ENCODE results near the gene FLNB. TPM values are rescaled to one million over a fixed set of nuclear protein-coding genes. Genes with fewer than 3 reads are reported as not detected.

The FLNB gene
- total RNA-seq, 2 experiments from 2014 or later = 23.2 to 27.4 TPM

DNA sequence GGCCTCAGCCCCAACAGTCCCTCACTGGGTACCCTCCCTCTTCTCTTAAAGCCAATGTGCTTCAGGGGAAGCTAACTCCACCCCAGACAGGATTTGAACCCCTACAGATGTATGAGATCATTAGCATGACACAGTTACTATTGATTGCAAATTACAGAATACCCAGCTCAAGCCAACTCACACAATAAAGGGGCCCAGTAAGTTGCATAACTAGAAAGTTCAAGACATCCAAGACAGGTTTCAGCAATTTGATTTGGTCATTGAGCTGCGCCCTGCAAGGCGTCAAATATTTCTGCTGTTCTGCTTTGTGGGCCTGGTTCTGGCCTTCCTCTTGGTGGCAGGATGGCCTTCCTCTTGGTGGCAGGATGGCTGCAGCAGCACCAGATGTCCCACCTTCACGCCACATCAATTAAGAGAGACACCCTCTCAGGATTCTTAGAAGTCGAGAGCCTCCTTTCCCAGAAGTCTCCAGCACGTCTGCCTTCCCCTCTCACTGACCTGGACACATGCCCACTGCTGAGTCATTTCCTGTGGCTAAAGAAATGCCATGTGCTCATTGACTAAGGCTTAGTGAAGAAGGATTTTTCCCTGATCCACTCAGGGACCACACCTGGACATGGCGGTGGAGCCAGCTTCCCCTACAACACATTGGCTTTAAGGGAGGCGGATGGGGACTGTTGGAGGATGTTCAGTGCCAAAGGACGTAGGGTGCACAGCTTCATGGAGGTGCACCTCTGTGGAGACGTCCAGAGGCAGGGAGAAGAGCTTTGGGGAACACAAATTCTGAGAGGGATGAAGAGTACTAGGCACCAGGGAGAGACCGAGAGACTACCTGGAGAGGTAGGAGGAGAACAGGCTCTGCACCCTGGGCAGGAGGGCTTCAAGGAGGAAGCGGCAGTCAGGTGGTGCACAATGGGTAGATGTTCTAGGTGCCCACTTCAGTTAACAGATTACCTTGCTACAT, 153.5 kb downstream of the FLNB start:
- Mint-ChIP-seq H3K27ac (peak overlapping the region; percentile 44), H3K4me3 (no peak overlapping the region), H3K27me3 (no peaks in the 10 kb centered on the region), H3K9me3 (no peaks in the 10 kb centered on the region), H3K36me3 (peaks cover 14% of the 10 kb centered on the region), H3K4me1 (peaks cover 11% of the 10 kb centered on the region)
- DNase-seq = no peak

DNA sequence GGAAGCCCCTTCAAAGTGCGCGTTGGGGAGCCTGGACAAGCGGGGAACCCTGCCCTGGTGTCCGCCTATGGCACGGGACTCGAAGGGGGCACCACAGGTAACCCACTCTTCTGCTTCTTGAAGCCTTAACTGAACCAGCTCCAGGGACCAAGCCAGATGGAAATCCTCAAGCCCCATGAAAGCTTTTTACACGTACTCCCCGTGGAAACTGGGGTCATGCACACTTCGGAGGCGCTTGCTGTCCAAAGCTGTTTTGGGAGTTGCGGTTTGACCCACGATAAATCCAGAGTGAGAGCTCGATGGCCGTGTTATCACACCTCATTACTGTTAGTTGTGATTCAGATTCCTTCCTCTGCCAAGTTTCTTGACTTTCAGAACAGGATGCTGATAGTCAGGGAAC, 155.0 kb downstream of the FLNB start:
- Mint-ChIP-seq H3K27me3 (no peaks in the 10 kb centered on the region), H3K4me3 (no peak overlapping the region), H3K36me3 (peaks cover 14% of the 10 kb centered on the region), H3K4me1 (peaks cover 11% of the 10 kb centered on the region), H3K9me3 (no peaks in the 10 kb centered on the region), H3K27ac (no peak overlapping the region)
- DNase-seq = no peak

DNA sequence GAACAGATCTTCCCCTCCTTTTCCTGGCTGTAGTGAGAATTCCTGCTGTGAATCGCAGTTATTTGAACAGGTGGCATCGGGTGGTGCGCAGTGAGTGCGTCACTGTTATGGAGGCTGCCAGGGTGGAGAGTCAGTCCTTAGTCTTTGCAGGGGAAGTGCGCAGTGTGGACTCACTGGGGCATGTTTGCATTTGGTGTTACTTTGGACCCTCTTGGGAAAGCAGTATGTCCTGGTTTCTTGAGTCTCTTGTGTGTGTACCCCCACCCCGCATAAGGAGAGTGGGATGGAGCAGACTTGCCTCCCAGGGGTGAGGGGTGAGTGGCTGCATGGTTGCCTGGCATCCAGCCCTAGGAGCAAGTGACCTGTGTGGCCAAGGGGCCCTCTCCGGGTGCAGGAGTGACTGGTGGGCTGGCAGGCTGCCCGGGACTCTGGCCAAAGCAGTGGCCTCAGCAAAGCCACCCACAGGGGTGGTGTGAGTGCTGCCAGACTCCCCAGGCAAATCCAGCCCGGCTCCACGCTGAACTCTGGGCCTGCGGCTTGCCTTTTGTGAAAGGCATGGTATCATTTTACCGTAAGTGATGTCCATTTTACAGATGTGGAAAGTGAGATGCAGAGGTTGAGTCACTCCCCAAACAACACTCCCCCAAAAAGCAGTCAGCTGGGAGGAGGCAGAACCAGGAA, 156.1 kb downstream of the FLNB start:
- peaks cover 11% of the 10 kb centered on the region for H3K4me1 Mint-ChIP-seq

DNA sequence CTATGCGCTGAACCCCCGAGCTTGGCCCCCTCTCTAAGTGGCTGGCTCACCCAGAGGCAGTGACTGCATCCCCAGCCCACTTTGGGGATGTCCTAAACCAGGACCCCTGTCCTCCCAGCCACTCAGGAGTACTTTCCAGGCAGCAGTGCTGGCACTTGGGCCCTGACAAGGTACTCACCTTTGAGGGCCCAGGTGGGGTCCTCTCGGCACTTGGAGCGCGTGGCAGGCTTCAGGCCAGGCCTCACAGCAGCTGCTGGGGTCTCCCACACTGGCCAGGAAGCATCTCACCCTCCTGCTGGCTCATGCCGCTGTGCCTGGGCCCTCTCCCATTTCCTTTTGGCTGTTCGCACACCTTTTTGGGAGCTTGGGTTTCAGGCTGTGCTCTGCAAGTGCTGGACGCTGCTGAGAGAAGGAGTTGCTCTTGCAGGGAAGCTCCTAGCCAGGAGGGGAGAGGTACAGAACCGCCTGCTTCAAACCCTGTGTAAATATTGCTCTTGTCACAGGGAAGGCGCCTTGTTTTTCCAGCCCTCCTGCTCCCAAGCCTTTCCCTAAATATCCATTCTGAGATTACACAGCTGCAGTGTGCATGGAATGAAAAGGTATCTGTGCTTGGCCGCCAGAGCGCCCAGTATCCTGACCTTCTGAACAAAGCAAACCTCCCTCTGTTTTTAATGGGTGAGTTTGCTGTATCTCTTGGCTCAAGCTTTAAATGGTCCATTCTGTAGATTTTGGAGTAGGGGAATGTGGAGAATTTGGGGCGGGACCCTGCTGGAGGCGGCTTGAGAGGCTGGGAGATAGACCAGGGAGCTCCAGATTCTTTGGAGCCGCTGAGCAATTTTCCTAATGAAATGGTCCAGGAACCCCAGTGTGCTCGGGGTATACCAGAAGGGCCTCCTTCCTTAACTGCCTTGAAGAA, 156.9 kb downstream of the FLNB start:
- Mint-ChIP-seq H3K36me3 (peaks cover 14% of the 10 kb centered on the region), H3K9me3 (no peaks in the 10 kb centered on the region), H3K4me3 (no peak overlapping the region), H3K27me3 (no peaks in the 10 kb centered on the region), H3K4me1 (peaks cover 11% of the 10 kb centered on the region), H3K27ac (no peak overlapping the region)
- DNase-seq = no peak

More for the DNA sequence above, 156.1 kb downstream of the FLNB start:
- Mint-ChIP-seq H3K27me3 (no peaks in the 10 kb centered on the region), H3K4me3 (no peak overlapping the region), H3K9me3 (no peaks in the 10 kb centered on the region), H3K36me3 (peaks cover 14% of the 10 kb centered on the region), H3K27ac (no peak overlapping the region)
- no peak for DNase-seq

DNA sequence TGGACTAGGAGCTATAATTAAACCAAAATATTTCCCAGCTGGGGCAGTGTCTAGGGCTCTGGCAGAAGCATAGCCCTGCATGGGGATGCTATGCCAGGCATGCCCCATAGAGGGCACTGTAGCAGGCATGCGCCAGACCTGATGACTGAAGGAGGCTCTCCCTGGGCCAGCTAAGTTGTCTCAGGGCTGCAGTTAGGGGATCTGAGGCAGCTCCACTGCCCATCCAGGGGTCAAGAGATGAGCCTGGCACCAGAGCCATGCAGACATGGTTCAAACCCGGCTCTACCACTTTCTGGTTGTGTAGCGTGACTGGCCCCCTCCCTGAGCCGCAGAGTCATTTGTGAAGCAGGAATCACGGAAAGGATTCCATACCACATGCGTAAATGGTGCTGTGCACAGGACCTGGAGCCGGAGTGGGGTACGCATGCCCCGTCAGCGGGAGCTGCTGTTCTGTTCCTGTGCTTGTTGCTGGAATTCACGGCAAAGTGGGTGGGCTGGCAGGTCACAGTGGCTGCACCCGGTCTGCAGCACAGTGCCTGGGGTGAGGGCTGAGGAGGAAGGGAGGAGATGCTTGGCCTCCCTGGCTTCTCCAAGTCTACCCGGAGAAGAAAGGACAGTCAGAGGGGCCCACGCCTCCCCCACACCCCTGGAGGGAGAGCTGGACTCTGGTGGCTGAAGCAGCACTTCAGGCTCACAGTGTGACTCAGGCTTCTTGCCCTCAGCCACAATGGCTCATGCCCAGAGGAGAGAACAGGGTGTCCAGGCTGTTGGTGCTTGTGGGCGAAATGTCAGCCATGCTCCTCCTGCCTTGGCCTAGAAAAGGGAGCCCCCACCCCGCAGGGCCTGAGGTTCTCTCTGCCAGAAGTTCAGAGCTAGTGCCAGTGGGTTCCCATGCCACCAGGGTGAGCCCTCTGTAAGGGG, 159.5 kb downstream of the FLNB start:
- H3K9me3 Mint-ChIP-seq = no peaks in the 10 kb centered on the region
- peaks cover 7% of the 10 kb centered on the region for H3K4me1 Mint-ChIP-seq
- H3K4me3 Mint-ChIP-seq = no peak overlapping the region
- H3K36me3 Mint-ChIP-seq = no peaks in the 10 kb centered on the region
- H3K27ac Mint-ChIP-seq = no peak overlapping the region
- no peaks in the 10 kb centered on the region for H3K27me3 Mint-ChIP-seq
- peak; percentile 68 for DNase-seq

DNA sequence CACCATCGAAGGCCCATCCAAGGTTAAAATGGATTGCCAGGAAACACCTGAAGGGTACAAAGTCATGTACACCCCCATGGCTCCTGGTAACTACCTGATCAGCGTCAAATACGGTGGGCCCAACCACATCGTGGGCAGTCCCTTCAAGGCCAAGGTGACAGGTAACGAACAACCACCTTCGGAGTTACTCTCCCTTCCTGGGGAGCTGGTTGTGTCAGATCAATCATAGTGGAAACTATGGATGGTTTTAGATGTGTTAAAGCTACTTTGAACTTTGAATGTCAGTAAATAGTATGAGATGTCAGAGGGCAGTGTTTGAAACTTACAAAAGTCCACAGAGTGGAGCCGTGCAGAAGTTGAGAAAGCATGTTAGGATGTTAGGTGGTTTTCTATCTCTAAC, 160.3 kb downstream of the FLNB start:
- Mint-ChIP-seq H3K4me1 (peaks cover 7% of the 10 kb centered on the region), H3K27me3 (no peaks in the 10 kb centered on the region), H3K27ac (no peak overlapping the region), H3K4me3 (no peak overlapping the region), H3K9me3 (no peaks in the 10 kb centered on the region), H3K36me3 (no peaks in the 10 kb centered on the region)
- no peak for DNase-seq

DNA sequence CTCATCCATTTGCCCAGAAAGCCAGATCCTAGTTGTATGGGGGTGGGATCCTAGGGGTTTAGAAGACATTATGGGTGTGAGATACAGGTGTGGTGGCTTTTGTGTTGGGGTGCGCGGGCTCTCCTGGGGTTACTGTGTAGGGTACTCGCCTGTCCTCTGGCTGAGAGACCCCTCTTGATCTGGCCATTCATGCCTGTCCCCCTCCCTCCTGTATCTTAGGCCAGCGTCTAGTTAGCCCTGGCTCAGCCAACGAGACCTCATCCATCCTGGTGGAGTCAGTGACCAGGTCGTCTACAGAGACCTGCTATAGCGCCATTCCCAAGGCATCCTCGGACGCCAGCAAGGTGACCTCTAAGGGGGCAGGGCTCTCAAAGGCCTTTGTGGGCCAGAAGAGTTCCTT, 161.1 kb downstream of the FLNB start:
- H3K4me3 Mint-ChIP-seq = no peak overlapping the region

DNA sequence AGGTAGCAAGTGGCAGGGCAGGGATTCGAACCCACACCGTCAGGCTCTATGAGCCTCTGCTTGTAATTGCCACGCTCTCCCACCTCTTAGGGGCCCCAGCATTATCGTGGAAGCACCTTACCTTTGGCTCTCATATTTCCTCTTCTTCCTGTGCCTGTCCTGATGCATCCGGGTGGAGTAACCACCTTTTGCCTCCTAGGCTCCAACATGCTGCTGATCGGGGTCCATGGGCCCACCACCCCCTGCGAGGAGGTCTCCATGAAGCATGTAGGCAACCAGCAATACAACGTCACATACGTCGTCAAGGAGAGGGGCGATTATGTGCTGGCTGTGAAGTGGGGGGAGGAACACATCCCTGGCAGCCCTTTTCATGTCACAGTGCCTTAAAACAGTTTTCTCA, 162.2 kb downstream of the FLNB start:
- Mint-ChIP-seq H3K4me3 (no peak overlapping the region), H3K27me3 (peaks cover under 1% of the 10 kb centered on the region), H3K4me1 (peaks cover 6% of the 10 kb centered on the region)

More for the DNA sequence above, 161.1 kb downstream of the FLNB start:
- DNase-seq = no peak
- Mint-ChIP-seq H3K27ac (no peak overlapping the region), H3K4me1 (peaks cover 7% of the 10 kb centered on the region), H3K27me3 (no peaks in the 10 kb centered on the region), H3K36me3 (no peaks in the 10 kb centered on the region), H3K9me3 (no peaks in the 10 kb centered on the region)

DNA sequence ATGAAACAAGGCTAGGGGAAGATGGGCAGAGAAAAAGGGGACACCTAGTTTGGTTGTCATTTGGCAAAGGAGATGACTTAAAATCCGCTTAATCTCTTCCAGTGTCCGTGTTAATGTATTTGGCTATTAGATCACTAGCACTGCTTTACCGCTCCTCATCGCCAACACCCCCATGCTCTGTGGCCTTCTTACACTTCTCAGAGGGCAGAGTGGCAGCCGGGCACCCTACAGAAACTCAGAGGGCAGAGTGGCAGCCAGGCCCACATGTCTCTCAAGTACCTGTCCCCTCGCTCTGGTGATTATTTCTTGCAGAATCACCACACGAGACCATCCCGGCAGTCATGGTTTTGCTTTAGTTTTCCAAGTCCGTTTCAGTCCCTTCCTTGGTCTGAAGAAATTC, 162.9 kb downstream of the FLNB start:
- Mint-ChIP-seq H3K4me1 (no peaks in the 10 kb centered on the region), H3K4me3 (no peak overlapping the region), H3K9me3 (no peaks in the 10 kb centered on the region), H3K27me3 (peaks cover 8% of the 10 kb centered on the region), H3K36me3 (no peaks in the 10 kb centered on the region), H3K27ac (no peak overlapping the region)
- DNase-seq = no peak

More for the DNA sequence above, 162.2 kb downstream of the FLNB start:
- Mint-ChIP-seq H3K9me3 (no peaks in the 10 kb centered on the region), H3K27ac (no peak overlapping the region), H3K36me3 (no peaks in the 10 kb centered on the region)
- DNase-seq = no peak

DNA sequence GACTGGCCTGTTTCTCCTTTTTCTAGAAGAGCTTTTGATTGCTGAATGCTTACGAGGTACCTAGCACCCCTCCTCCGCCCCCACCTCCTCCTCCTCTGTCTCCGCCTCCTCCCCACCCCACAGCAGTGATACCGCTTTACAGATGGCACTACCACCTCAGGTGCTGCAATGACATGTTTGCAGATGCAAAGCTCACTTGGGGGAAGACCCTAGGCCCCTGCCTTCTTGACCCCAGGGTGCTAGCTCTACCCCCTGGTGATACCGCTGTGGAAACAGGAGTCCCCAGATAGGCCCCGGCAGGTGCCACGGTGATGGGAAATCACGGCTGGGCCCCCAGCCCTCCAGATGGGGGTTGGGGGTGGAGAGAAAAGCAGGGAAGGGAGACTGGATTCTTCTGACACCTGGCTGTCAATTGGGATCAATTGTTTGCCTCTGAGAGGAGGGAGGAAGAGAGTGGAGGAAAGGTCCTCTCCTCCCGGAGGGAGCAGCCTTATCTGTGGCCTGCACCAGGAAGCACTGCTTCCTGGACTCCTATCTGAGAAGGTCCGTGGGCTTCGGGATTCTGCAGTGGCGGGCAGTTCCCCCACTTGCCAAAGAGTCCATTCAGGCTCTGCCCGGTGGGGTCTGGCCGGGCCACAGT, 164.9 kb downstream of the FLNB start:
- DNase-seq = no peak
- Mint-ChIP-seq H3K4me1 (peaks cover 3% of the 10 kb centered on the region), H3K27me3 (peaks cover 17% of the 10 kb centered on the region), H3K27ac (no peak overlapping the region), H3K36me3 (no peaks in the 10 kb centered on the region), H3K4me3 (no peak overlapping the region), H3K9me3 (no peaks in the 10 kb centered on the region)

DNA sequence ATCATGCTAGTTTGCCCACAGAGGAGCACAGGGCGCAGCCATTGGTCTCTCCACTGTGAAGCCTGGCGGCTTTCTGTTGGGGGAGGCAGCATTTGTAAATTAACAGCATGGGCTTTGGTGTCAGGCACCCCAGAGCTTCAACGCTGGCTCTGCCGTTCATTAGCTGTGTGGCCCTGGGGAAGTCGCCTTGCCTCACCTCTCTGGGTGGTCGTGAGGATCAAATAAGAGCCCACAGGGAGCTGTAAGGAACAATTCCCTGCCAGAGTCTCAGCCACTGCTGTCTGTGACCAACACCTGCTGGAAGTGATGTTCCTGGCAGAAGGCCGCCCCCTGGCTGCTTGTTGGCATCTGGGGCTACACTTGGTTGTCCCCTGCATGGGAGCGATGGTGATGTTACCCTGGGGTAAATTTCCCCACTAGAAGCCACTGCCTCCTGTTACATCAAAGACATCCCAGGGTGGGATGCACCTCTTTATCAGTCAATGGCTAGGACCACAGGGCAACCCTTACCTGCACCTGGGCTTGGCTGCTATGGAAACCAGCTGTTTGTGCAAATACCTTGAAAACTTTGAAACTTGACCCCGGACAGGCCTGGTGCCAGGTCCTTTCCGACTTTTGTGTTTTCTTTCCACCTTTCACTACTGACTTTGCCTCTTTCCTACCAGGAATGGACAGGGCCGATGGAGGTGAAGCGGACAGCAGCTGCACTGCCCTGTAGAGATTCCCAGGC, 165.6 kb downstream of the FLNB start:
- H3K27ac Mint-ChIP-seq = no peak overlapping the region
- H3K9me3 Mint-ChIP-seq = no peaks in the 10 kb centered on the region
- DNase-seq = peak; percentile 36
- peaks cover 8% of the 10 kb centered on the region for H3K4me1 Mint-ChIP-seq
- no peak overlapping the region for H3K4me3 Mint-ChIP-seq
- no peaks in the 10 kb centered on the region for H3K36me3 Mint-ChIP-seq
- H3K27me3 Mint-ChIP-seq = peaks cover 17% of the 10 kb centered on the region

DNA sequence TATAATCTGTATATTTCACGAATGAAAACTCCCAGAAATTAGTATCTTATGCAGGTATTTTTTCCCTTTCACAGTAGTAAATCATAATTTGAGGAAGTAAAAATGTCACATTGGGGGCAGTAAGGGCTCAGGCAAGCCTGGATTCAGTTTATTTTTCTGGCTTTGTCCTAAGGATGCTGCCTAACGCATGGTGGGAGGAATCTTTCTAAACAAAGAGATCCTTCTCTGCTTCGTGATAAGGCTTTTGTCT, 166.9 kb downstream of the FLNB start:
- Mint-ChIP-seq H3K27ac (no peak overlapping the region), H3K36me3 (no peaks in the 10 kb centered on the region), H3K9me3 (no peaks in the 10 kb centered on the region), H3K4me3 (no peak overlapping the region), H3K27me3 (peaks cover 17% of the 10 kb centered on the region), H3K4me1 (peaks cover 11% of the 10 kb centered on the region)
- DNase-seq = no peak

DNA sequence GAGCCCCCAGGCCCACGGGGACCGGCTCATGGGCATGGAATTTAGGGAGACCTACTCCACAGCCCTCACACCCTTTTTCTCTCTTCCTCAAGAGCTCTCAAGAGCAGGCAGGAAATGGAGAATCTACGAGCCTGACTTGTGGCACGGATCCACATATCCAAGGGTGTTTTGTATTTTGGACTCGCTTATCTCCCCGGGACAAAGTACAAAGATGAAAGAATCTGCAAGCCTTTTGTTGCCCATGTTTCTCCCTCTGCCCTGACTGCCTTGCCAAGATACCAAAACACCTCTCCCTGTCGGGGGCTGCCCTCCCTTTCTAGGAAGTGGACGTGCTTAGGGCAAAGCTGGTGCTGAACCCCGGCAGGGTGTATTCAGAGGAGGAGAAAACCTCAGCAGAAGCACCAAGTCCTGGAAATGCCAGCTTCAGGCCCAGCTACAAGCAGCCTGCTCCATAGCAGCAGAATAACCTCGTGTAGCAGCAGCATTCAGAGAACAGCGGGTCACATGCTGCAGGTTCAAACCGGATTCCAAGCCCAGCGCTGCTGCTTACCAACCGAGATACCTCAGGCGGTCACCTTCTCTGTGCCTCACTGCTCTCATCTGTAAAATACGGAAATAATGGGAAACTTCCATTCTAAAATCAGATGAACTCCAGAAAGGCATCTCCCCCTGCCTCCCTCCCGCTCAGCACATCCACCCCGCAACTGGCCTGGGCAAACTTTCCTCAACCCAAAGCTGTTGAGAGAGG, 167.4 kb downstream of the FLNB start:
- H3K4me1 Mint-ChIP-seq = peaks cover 11% of the 10 kb centered on the region
- DNase-seq = no peak
- H3K36me3 Mint-ChIP-seq = no peaks in the 10 kb centered on the region
- H3K27ac Mint-ChIP-seq = no peak overlapping the region
- peaks cover 17% of the 10 kb centered on the region for H3K27me3 Mint-ChIP-seq
- H3K9me3 Mint-ChIP-seq = no peaks in the 10 kb centered on the region
- H3K4me3 Mint-ChIP-seq = no peak overlapping the region

Data from activated naive CD8-positive, alpha-beta T cell treated with anti-CD3 and anti-CD28 coated beads for 36 hours (primary cell).